Subcutaneous adipose tissue (tissue), 4 donors: Measurements from ENCODE around the gene SERPINA4. TPM values are rescaled to one million over a fixed set of nuclear protein-coding genes. Genes with fewer than 3 reads are reported as not detected.

ENCODE experiments used
- total RNA-seq, 4 donors: library from RNA; depleted of rRNA; stranded (reverse); fragments of >200 nt; gene quantifications; one replicate each; pipeline ENCODE4 v1.1.0, GENCODE V29; 2016
- TF ChIP-seq, protein P1 (sequence below): fragments of 450-650 bp; IDR thresholded peaks from one replicate; pipeline ENCODE4 v1.5.1; 2016; ENCODE audit warnings: low read depth, mild to moderate bottlenecking, control low read depth, antibody characterized with exemption, moderate library complexity

Gene SERPINA4
- total RNA-seq, 4 donors from 2014 or later: not detected

DNA sequence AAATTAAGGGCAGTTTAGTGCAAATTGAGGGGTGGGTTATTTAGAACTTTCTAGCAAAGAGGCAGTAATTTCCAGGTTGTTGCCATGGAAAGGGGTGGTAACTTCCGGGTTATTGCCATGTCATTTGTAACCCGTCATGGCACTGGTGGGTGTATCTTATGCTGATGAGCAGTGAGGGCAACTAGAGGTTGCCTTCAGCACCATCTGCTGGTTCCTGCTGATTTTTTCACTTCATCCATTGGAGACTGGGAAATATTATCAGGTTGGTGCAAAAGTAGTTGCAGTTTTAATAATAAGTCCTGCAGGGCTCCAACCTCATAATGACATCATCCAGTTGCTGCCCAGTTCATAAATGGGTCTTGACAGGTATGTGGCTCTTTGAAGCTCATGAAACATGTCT, 24.4 kb upstream of the SERPINA4 start:
- TF ChIP-seq, protein P1, sequence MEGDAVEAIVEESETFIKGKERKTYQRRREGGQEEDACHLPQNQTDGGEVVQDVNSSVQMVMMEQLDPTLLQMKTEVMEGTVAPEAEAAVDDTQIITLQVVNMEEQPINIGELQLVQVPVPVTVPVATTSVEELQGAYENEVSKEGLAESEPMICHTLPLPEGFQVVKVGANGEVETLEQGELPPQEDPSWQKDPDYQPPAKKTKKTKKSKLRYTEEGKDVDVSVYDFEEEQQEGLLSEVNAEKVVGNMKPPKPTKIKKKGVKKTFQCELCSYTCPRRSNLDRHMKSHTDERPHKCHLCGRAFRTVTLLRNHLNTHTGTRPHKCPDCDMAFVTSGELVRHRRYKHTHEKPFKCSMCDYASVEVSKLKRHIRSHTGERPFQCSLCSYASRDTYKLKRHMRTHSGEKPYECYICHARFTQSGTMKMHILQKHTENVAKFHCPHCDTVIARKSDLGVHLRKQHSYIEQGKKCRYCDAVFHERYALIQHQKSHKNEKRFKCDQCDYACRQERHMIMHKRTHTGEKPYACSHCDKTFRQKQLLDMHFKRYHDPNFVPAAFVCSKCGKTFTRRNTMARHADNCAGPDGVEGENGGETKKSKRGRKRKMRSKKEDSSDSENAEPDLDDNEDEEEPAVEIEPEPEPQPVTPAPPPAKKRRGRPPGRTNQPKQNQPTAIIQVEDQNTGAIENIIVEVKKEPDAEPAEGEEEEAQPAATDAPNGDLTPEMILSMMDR: no peak

DNA sequence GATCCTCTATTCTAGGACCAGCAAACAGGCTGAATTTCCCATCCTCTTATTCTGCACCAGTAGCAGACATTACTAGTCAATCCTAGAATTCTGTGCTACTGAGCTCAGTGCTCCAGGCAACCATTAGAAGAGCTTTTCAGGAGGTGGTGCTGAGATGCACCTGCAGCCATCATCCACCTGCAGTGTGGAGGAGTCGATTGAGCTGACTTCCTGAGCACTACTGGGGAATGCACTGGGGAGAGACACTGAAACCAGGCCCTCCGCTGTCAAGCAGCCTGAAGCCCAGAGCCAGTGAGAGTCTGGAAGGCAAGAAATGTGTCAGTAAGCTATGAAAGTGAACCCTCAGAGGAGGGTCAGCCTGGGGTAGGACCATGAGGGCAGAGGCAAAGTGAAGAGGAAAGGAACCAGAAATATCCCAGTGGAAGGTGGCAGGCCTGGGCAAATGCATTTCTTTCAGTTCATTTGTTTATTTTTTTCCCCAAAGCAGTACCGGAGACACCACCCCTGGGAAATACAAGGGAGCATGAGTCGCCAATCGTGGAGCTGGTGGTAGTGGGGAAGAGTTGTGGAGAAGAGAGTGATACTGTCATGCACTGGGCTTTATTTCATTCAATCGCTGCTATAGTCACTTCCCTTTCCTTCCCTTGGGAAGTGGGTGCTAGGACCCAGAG, 23.0 kb upstream of the SERPINA4 start:
- TF ChIP-seq, protein P1: no peak

DNA sequence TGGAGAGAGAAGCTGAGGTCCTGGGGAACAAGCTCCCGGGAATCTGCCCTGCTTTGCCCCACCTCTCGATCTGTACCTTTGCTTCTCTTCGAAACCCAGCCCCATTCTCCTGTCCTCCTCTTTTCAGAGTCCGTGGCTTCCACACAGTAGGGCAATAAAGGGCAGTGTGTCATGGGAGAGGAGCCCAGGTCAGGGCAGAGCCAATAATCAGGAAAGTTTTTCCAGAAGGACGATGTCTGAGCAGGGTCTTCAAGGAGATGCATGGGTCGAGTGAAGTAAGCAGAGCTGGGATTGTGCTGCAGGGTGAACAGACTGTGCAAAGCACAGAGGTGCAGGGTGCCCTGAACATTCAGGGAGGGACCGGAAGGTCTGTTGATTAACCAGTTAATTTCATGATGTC, 22.1 kb upstream of the SERPINA4 start:
- TF ChIP-seq, protein P1: no peak

DNA sequence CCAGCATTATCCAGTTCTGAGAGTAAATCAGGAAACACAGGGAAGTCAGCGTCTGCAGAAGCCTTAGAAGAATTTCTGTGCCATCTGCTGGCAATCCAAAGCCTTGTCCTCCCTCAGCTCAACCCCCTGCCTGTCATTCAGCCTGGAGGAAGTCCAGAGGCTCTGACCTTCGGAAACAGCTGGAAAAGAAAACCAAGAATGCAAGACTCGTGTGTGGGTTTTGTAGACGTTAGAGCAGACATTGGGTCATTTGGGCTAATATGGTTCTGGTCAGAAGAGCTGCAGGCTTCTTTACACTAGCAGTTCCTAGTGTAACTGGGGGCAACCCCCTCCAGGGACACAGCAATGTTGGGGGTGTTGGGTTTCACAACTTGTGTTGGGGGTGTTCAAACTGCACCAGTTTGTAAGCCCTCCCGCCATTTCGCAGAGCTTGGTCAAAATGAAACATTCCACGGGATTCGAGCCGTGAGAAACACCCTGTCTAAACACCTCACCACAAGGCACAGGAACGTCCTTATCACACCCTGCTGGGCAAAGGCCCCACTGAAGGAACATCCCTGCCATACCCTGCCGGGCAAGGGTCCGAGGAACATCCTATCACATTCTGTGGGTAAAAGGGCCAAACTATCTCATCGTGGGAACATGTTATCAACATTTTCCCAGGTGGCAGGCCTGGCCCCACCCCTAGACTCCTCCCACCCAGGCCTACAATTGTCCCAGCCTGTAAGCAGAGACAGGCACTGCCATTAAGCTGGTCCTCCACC, 21.0 kb upstream of the SERPINA4 start:
- TF ChIP-seq, protein P1: no peak

DNA sequence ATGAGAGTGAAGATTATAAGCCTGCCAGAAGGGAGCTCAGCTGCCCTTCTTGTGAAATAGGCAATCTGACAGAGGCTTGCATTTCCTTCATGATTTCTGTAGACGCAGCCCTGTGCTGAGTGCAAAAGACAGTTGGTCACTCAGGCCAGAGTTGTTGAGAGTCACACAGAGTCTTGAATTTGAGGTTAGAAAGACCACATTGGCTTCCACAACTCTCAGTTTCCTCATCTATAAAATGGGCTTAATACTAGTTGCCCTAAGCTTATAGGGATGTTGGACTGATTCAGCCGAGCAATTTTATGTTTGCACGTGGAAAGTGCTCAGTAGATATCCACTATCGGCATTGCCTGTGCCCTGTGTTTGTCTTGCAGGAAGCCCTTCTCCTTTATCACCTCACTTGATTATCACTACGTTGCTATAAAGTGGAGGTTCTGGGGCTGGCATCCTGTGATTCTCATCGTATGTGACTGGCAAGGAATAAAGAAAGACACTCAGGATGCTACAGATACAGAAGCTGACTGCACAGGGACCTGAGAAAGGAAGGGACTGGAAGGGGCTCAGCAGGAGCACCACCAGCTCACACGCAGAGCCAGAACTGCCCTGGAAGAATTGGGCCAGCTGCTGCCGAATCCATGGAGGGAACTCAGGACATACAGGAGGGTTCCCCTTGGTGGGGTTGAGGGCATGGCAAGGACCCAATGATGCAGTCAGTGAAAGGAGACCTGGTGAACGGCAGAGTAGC, 19.8 kb upstream of the SERPINA4 start:
- TF ChIP-seq, protein P1: no peak

DNA sequence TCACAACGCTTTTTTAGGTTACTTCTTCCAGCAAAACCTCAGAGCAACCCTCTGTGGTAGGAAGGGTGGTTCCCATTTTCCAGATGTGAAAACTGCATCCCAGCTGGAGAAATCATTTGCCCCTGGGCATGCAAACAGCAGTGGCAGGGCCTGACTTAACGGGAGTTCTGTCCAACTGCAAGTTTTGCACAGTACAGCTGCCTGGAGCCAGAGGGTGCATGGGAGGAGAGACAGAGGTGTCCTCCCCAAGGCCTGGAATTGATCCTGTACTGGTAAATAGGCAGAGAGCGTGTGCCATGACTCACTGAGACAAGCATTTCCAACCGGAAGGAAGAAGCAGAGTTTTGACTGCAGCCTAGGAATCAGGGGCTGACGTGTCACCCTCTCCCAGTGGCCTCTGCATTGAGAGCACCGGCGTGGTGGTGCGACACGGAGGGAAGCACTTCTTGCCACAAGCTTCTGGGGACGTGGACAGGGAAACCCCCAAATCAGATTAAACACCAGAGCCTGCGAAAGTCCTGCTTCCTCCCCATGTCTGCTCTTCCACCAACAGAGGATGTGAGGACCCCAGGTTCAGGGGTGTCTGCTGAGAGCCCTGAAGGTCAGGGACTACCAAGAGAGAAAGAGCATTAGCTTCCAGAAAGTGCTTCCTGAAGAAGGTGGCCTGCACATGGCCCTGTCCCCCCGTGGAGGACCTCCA, 19.0 kb upstream of the SERPINA4 start:
- TF ChIP-seq, protein P1: no peak
